T-cell (primary cell): ENCODE measurements around the gene CCDC180. TPM values are rescaled to one million over a fixed set of nuclear protein-coding genes. Genes with fewer than 3 reads are reported as not detected.

Experiments
- ATAC-seq, 4 experiments: fragments of 200-7000 bp in 3 of 4; fragments of 150-1000 bp in 1 of 4; cut with Tn5 transposase; replicated peaks in 1 of 4; 1 replicate in 3 of 4; 2 replicates in 1 of 4; pipeline ENCODE4 v1.10.0; 2021; ENCODE audit warnings: moderate library complexity in 3 of 4, mild to moderate bottlenecking in 2 of 4, moderate number of reproducible peaks in 1 of 4
- CTCF ChIA-PET, 2 donors: fragments of 300-600 bp; sonication (Branson Sonifier 250); formaldehyde crosslinking; loops; one replicate each; lab custom pipeline; 2022; ENCODE audit warnings: antibody characterized with exemption in 2 of 2; lab: Charles Lee
- POLR2A ChIA-PET, 2 donors: fragments of 300-600 bp; sonication (Branson Sonifier 250); formaldehyde crosslinking; loops; one replicate each; lab custom pipeline; 2022; ENCODE audit warnings: antibody characterized with exemption in 2 of 2; lab: Charles Lee
- DNase-seq, 35 experiments: peaks; one replicate each; pipeline versions ENCODE4 v3.0.0 to v3.0.0-alpha.2; 2013 to 2023
- H3K27ac ChIP-seq: one replicate; pipeline ENCODE4 v1.5.1; 2013; ENCODE audit warnings: low read length
- H3K27me3 ChIP-seq, 2 experiments: replicated peaks in 1 of 2; 1 replicate in 1 of 2; 2 replicates in 1 of 2; pipeline versions ENCODE4 v1.6.1 to v1.7.0; 2013; ENCODE audit warnings: low read length in 1 of 2, mixed read lengths in 1 of 2; ENCODE audit not compliant: control insufficient read depth in 2 of 2, insufficient read depth in 2 of 2; ENCODE audit errors: extremely low read depth in 1 of 2
- H3K36me3 ChIP-seq, 2 donors: 1 replicate in 1 of 2; 2 replicates in 1 of 2; pipeline versions ENCODE4 v1.6.1 to v1.7.0; 2013; ENCODE audit warnings: low read length in 1 of 2; ENCODE audit not compliant: control insufficient read depth in 2 of 2, insufficient read depth in 1 of 2; ENCODE audit errors: extremely low read depth in 1 of 2
- H3K4me1 ChIP-seq, 2 experiments: 1 replicate in 1 of 2; 2 replicates in 1 of 2; pipeline versions ENCODE4 v1.6.1 to v1.7.0; 2013; ENCODE audit warnings: low read length in 2 of 2, mixed read lengths in 1 of 2; ENCODE audit not compliant: insufficient read depth in 2 of 2, control insufficient read depth in 1 of 2; ENCODE audit errors: extremely low read depth in 1 of 2
- H3K4me3 ChIP-seq, 2 donors: 1 replicate in 1 of 2; 2 replicates in 1 of 2; pipeline versions ENCODE4 v1.5.1 to v1.7.0; 2013; ENCODE audit warnings: mild to moderate bottlenecking in 2 of 2, low read length in 1 of 2, moderate library complexity in 1 of 2; ENCODE audit not compliant: control insufficient read depth in 1 of 2; ENCODE audit errors: extremely low read depth in 1 of 2
- H3K9me3 ChIP-seq: 2 replicates; pipeline ENCODE4 v1.7.0; 2013
- H3K27ac Mint-ChIP-seq, 2 donors: one replicate each; pipeline ENCODE4 v1.8.0; 2020 to 2021; ENCODE audit warnings: mild to moderate bottlenecking in 2 of 2, mixed read lengths in 2 of 2
- H3K27me3 Mint-ChIP-seq, 2 donors: one replicate each; pipeline ENCODE4 v1.8.0; 2021 to 2022; ENCODE audit warnings: mixed read lengths in 2 of 2
- H3K36me3 Mint-ChIP-seq: one replicate; pipeline ENCODE4 v1.8.0; 2021; ENCODE audit warnings: mixed read lengths
- H3K4me1 Mint-ChIP-seq, 3 donors: one replicate each; pipeline ENCODE4 v1.8.0; 2020 to 2022; ENCODE audit warnings: mixed read lengths in 3 of 3, mild to moderate bottlenecking in 1 of 3
- H3K4me3 Mint-ChIP-seq, 3 donors: one replicate each; pipeline ENCODE4 v1.8.0; 2020 to 2022; ENCODE audit warnings: mild to moderate bottlenecking in 3 of 3, mixed read lengths in 3 of 3, moderate library complexity in 3 of 3
- H3K9me3 Mint-ChIP-seq, 3 donors: one replicate each; pipeline ENCODE4 v1.8.0; 2020 to 2022; ENCODE audit warnings: mixed read lengths in 3 of 3
- WGBS: methylation state at CpG from one replicate; pipeline ENCODE4 v1.1.5; 2013; ENCODE audit warnings: missing lambda C conversion rate; ENCODE audit not compliant: insufficient coverage; 5-methylcytosine and 5-hydroxymethylcytosine counted together
- total RNA-seq, 35 experiments: library from RNA in 6 of 35; stranded (reverse) in 6 of 35; fragments of 120-200 nt in 1 of 35; gene quantifications; one replicate each; pipeline versions ENCODE4 v1.2.1 to v1.2.4 and lab custom pipeline; 2013 to 2026

CCDC180 gene
- total RNA-seq, 5 donors from 2014 or later (not counting 1 experiment from before 2014, with no cell fraction given): 9.6 to 12.9 (median 10.4) TPM

- H3K27ac Mint-ChIP-seq: no peak overlapping the region
- ATAC-seq (no peak), DNase-seq (no peak)
- peaks cover 9 to 12% of the 10 kb centered on the region in 2 donors for H3K27me3 Mint-ChIP-seq
- no peak overlapping the region for H3K4me3 Mint-ChIP-seq
- H3K4me3 ChIP-seq: no peak overlapping the region
- H3K4me1 ChIP-seq: no peaks in the 10 kb centered on the region
- POLR2A ChIA-PET: no interaction called here
- H3K9me3 Mint-ChIP-seq: peaks cover 0 to 14% (median 9%) of the 10 kb centered on the region in 3 donors
- no peak overlapping the region for H3K27ac ChIP-seq
- WGBS: 40% methylated on average over 11 of the region's 19 CpGs
- H3K36me3 ChIP-seq: peaks cover 7 to 10% of the 10 kb centered on the region in 2 donors
- peaks cover 0 to 9% of the 10 kb centered on the region in 2 experiments for H3K27me3 ChIP-seq
- H3K4me1 Mint-ChIP-seq: no peaks in the 10 kb centered on the region
- H3K36me3 Mint-ChIP-seq: peaks cover 15% of the 10 kb centered on the region
- CTCF ChIA-PET: no interaction called here
- no peaks in the 10 kb centered on the region for H3K9me3 ChIP-seq
These were observed 368 bp upstream of the CCDC180 start for GRCh38 chr9:97307091-97307490.

- WGBS: 100% methylated on average over 2 of the region's 5 CpGs
- no peak overlapping the region for H3K27ac Mint-ChIP-seq
- H3K36me3 ChIP-seq: peaks cover 17 to 23% of the 10 kb centered on the region in 2 donors
- POLR2A ChIA-PET: no interaction called here
- H3K4me1 Mint-ChIP-seq: no peaks in the 10 kb centered on the region
- H3K27me3 Mint-ChIP-seq: peaks cover 9 to 12% of the 10 kb centered on the region in 2 donors
- no peak overlapping the region for H3K4me3 ChIP-seq
- H3K4me1 ChIP-seq: no peaks in the 10 kb centered on the region
- H3K4me3 Mint-ChIP-seq: no peak overlapping the region
- peaks cover 0 to 3% (median 3%) of the 10 kb centered on the region in 3 donors for H3K9me3 Mint-ChIP-seq
- DNase-seq (no peak), ATAC-seq (no peak)
- no peaks in the 10 kb centered on the region for H3K9me3 ChIP-seq
- H3K27me3 ChIP-seq: peaks cover 0 to 9% of the 10 kb centered on the region in 2 experiments
- H3K36me3 Mint-ChIP-seq: peaks cover 26% of the 10 kb centered on the region
- H3K27ac ChIP-seq: no peak overlapping the region
- CTCF ChIA-PET: no interaction called here
These were observed 1.8 kb downstream of the CCDC180 start for GRCh38 chr9:97309260-97309659.

- Histone ChIP-seq H3K27ac (no peak overlapping the region), H3K27me3 (peaks cover 0 to 9% of the 10 kb centered on the region in 2 experiments), H3K4me3 (no peak overlapping the region), H3K36me3 (peaks cover 24 to 31% of the 10 kb centered on the region in 2 donors), H3K9me3 (no peaks in the 10 kb centered on the region), H3K4me1 (no peaks in the 10 kb centered on the region)
- ATAC-seq (no peak), DNase-seq (no peak)
- H3K36me3 Mint-ChIP-seq: peaks cover 30% of the 10 kb centered on the region
- no peaks in the 10 kb centered on the region for H3K9me3 Mint-ChIP-seq
- H3K27me3 Mint-ChIP-seq: peaks cover 8 to 10% of the 10 kb centered on the region in 2 donors
- 100% methylated on average over 2 of the region's 2 CpGs for WGBS
- ChIA-PET POLR2A (no interaction called here), CTCF (no interaction called here)
- no peaks in the 10 kb centered on the region for H3K4me1 Mint-ChIP-seq
- H3K4me3 Mint-ChIP-seq: no peak overlapping the region
- H3K27ac Mint-ChIP-seq: no peak overlapping the region
These were observed 2.6 kb downstream of the CCDC180 start for GRCh38 chr9:97310023-97310422.

GRCh38 chr9:97310896-97311295 lies 3.4 kb downstream of the CCDC180 start:
- Mint-ChIP-seq H3K36me3 (peaks cover 38% of the 10 kb centered on the region), H3K4me3 (no peak overlapping the region), H3K27ac (no peak overlapping the region), H3K4me1 (no peaks in the 10 kb centered on the region), H3K27me3 (peaks cover 0 to 2% of the 10 kb centered on the region in 2 donors), H3K9me3 (no peaks in the 10 kb centered on the region)
- Histone ChIP-seq H3K9me3 (no peaks in the 10 kb centered on the region), H3K4me1 (no peaks in the 10 kb centered on the region), H3K4me3 (no peak overlapping the region), H3K27ac (no peak overlapping the region), H3K27me3 (peaks cover 0 to 9% of the 10 kb centered on the region in 2 experiments), H3K36me3 (peaks cover 24 to 31% of the 10 kb centered on the region in 2 donors)
- DNase-seq (no peak), ATAC-seq (no peak)
- POLR2A ChIA-PET: no interaction called here
- CTCF ChIA-PET: no interaction called here
- 100% methylated on average over 2 of the region's 2 CpGs for WGBS

- DNase-seq: no peak
- no peak overlapping the region for H3K4me3 Mint-ChIP-seq
- H3K4me1 Mint-ChIP-seq: no peaks in the 10 kb centered on the region
- peaks cover 46% of the 10 kb centered on the region for H3K36me3 Mint-ChIP-seq
- H3K4me1 ChIP-seq: no peaks in the 10 kb centered on the region
- POLR2A ChIA-PET: no interaction called here
- H3K27ac Mint-ChIP-seq: no peak overlapping the region
- no peaks in the 10 kb centered on the region for H3K9me3 Mint-ChIP-seq
- H3K27me3 ChIP-seq: peaks cover 0 to 8% of the 10 kb centered on the region in 2 experiments
- no peaks in the 10 kb centered on the region for H3K27me3 Mint-ChIP-seq
- no peak overlapping the region for H3K4me3 ChIP-seq
- H3K36me3 ChIP-seq: peaks cover 24 to 39% of the 10 kb centered on the region in 2 donors
- no peaks in the 10 kb centered on the region for H3K9me3 ChIP-seq
- H3K27ac ChIP-seq: no peak overlapping the region
- CTCF ChIA-PET: no interaction called here
- no peak for ATAC-seq
- WGBS: 75% methylated on average over 3 of the region's 12 CpGs
These were observed 4.5 kb downstream of the CCDC180 start for GRCh38 chr9:97311798-97312500.

GRCh38 chr9:97312556-97312955 lies 5.1 kb downstream of the CCDC180 start:
- Mint-ChIP-seq H3K27ac (no peak overlapping the region), H3K4me3 (no peak overlapping the region), H3K4me1 (no peaks in the 10 kb centered on the region), H3K9me3 (no peaks in the 10 kb centered on the region), H3K36me3 (peaks cover 50% of the 10 kb centered on the region), H3K27me3 (no peaks in the 10 kb centered on the region)
- ChIA-PET CTCF (no interaction called here), POLR2A (no interaction called here)
- Histone ChIP-seq H3K4me3 (no peak overlapping the region), H3K4me1 (no peaks in the 10 kb centered on the region), H3K36me3 (peaks cover 25 to 43% of the 10 kb centered on the region in 2 donors), H3K27ac (no peak overlapping the region), H3K27me3 (peaks cover 0 to 2% of the 10 kb centered on the region in 2 experiments), H3K9me3 (no peaks in the 10 kb centered on the region)
- no peak for DNase-seq
- no peak for ATAC-seq
- WGBS: 90% methylated on average over 3 of the region's 5 CpGs
